HTR-8/SVneo (cell line): ENCODE measurements around the gene SLC1A2.
A peak's percentile ranks its signal among the peaks of the same experiment; 100 is the strongest.

Experiments
- DNase-seq: peaks from one replicate; pipeline ENCODE4 v3.0.0; 2011; ENCODE audit warnings: low spot score, mixed read lengths; ENCODE audit not compliant: insufficient read length
- FAIRE-seq: peaks from 2 replicates; lab custom pipeline; 2011; peaks lifted over from hg19 to GRCh38; lab: Jason Lieb, UNC

Gene SLC1A2

GRCh38 chr11:35285471-35285870 lies 133.9 kb downstream of the SLC1A2 start:
- no peak for DNase-seq
- no peak for FAIRE-seq

GRCh38 chr11:35282221-35282882 lies 137.0 kb downstream of the SLC1A2 start:
- DNase-seq: no peak
- FAIRE-seq: no peak

- FAIRE-seq (no peak), DNase-seq (no peak)
Measured at GRCh38 chr11:35281169-35281688, 138.1 kb downstream of the SLC1A2 start.

- DNase-seq (no peak), FAIRE-seq (no peak)
Measured at GRCh38 chr11:35280727-35281126, 138.6 kb downstream of the SLC1A2 start.

- DNase-seq (no peak), FAIRE-seq (no peak)
Measured at GRCh38 chr11:35277827-35278226, 141.5 kb downstream of the SLC1A2 start.

GRCh38 chr11:35276396-35277145 lies 142.8 kb downstream of the SLC1A2 start:
- DNase-seq: no peak
- no peak for FAIRE-seq

GRCh38 chr11:35275786-35276170 lies 143.6 kb downstream of the SLC1A2 start:
- no peak for FAIRE-seq
- DNase-seq: no peak

- FAIRE-seq (no peak), DNase-seq (no peak)
Measured at GRCh38 chr11:35274909-35275785, 144.2 kb downstream of the SLC1A2 start.

- DNase-seq (no peak), FAIRE-seq (no peak)
Measured at GRCh38 chr11:35272391-35272902, 146.9 kb downstream of the SLC1A2 start.

- no peak for FAIRE-seq
- no peak for DNase-seq
Measured at GRCh38 chr11:35271031-35271430, 148.3 kb downstream of the SLC1A2 start.

- FAIRE-seq (no peak), DNase-seq (no peak)
Measured at GRCh38 chr11:35270342-35270741, 149.0 kb downstream of the SLC1A2 start.

- DNase-seq (peak; percentile 40), FAIRE-seq (no peak)
Measured at GRCh38 chr11:35267504-35267903, 151.9 kb downstream of the SLC1A2 start.

GRCh38 chr11:35265755-35266454 lies 153.5 kb downstream of the SLC1A2 start:
- no peak for FAIRE-seq
- DNase-seq: no peak

- DNase-seq (no peak), FAIRE-seq (no peak)
Measured at GRCh38 chr11:35262735-35263134, 156.6 kb downstream of the SLC1A2 start.

GRCh38 chr11:35262056-35262455 lies 157.3 kb downstream of the SLC1A2 start:
- FAIRE-seq (no peak), DNase-seq (no peak)

- no peak for FAIRE-seq
- DNase-seq: no peak
Measured at GRCh38 chr11:35261197-35261596, 158.2 kb downstream of the SLC1A2 start.

- FAIRE-seq (no peak), DNase-seq (no peak)
Measured at GRCh38 chr11:35260342-35260985, 158.9 kb downstream of the SLC1A2 start.

- FAIRE-seq (no peak), DNase-seq (no peak)
Measured at GRCh38 chr11:35259529-35259928, 159.8 kb downstream of the SLC1A2 start.

- no peak for FAIRE-seq
- no peak for DNase-seq
Measured at GRCh38 chr11:35257281-35257680, 162.1 kb downstream of the SLC1A2 start.
